Prostate gland (tissue), 2 donors: Measurements from ENCODE around the gene EHBP1L1. TPM values are rescaled to one million over a fixed set of nuclear protein-coding genes. Genes with fewer than 3 reads are reported as not detected.

Experiments
- DNase-seq: peaks from one replicate; pipeline ENCODE4 v3.0.0-alpha.2; 2019; ENCODE audit warnings: low spot score
- H3K27ac ChIP-seq, 2 donors: fragments of 200-600 bp; sonication (generic); 2 replicates each; pipeline ENCODE4 v1.5.1; 2017 to 2019
- H3K27me3 ChIP-seq: fragments of 200-600 bp; sonication (generic); replicated peaks from 2 replicates; pipeline ENCODE4 v1.5.1; 2019; ENCODE audit not compliant: insufficient read depth
- H3K36me3 ChIP-seq, 2 donors: fragments of 200-600 bp; sonication (generic); 1 replicate in 1 of 2; 2 replicates in 1 of 2; pipeline versions ENCODE4 v1.5.1 to v1.8.1; 2017 to 2019
- H3K4me1 ChIP-seq: fragments of 200-600 bp; sonication (generic); replicated peaks from 2 replicates; pipeline ENCODE4 v1.5.1; 2019
- H3K4me3 ChIP-seq, 2 donors: fragments of 200-600 bp; sonication (generic); 2 replicates each; pipeline ENCODE4 v1.5.1; 2017 to 2019
- H3K9me3 ChIP-seq: fragments of 200-600 bp; sonication (generic); 2 replicates; pipeline ENCODE4 v1.5.1; 2017
- CTCF ChIP-seq, 4 experiments: fragments of 200-600 bp in 2 of 4; fragments of 450-650 bp in 2 of 4; sonication (generic) in 2 of 4; IDR thresholded peaks; 1 replicate in 3 of 4; 2 replicates in 1 of 4; pipeline ENCODE4 v1.5.1; 2016 to 2019; ENCODE audit warnings: antibody characterized with exemption in 4 of 4, mild to moderate bottlenecking in 2 of 4, moderate library complexity in 2 of 4
- POLR2A ChIP-seq: fragments of 450-650 bp; IDR thresholded peaks from one replicate; pipeline ENCODE4 v1.6.1; 2016; ENCODE audit warnings: antibody characterized with exemption, mild to moderate bottlenecking
- POLR2AphosphoS5 ChIP-seq: sonication (generic); formaldehyde crosslinking; IDR thresholded peaks from one replicate; pipeline ENCODE4 v1.6.1; 2017; ENCODE audit warnings: antibody characterized with exemption
- WGBS: methylation state at CpG from one replicate; pipeline ENCODE4 v1.1.5; 2018; 5-methylcytosine and 5-hydroxymethylcytosine counted together
- intact Hi-C: fragments of 100-400 bp; cut with DNase I; formaldehyde crosslinking; loops from one replicate; pipeline ENCODE4 v1.14.2; 2022
- total RNA-seq, 2 donors: library from RNA; depleted of rRNA; stranded (reverse); fragments of >200 nt; gene quantifications; one replicate each; pipeline ENCODE4 v1.1.0, GENCODE V29; 2016

Gene EHBP1L1
- total RNA-seq, 2 donors from 2014 or later: 68.2 to 98.7 TPM

DNA sequence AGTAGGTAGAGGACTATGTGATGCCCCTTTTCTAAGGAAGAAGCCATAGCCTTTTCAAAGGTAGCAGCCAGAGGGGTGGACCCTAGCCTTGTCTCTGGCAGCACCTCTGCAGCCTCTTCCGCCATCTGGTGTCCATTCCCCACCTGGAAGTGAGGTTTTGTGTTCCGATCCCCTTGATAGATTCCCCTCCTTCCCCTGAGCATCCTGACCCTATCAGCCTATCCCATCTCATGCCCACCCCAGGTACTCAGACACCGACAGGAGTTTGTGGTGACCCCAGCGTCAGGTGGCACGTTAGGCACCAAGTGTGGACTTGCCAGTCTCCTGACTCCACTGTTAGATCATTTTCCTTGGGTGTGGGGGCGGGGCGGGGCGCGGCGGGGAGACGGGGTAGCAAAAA lies 3.9 kb upstream of the EHBP1L1 start:
- Histone ChIP-seq H3K9me3 (no peaks in the 10 kb centered on the region), H3K4me3 (peak overlapping the region; percentile 72 to 78), H3K36me3 (no peaks in the 10 kb centered on the region), H3K27me3 (no peaks in the 10 kb centered on the region), H3K27ac (peak overlapping the region; percentile 87 to 96), H3K4me1 (peaks cover 45% of the 10 kb centered on the region)
- intact Hi-C loops: loop anchor here (2.0 kb wide), 1 partner anchor 31 kb away; no protein-coding TSS in a partner anchor
- TF ChIP-seq POLR2A (no peak), POLR2AphosphoS5 (no peak), CTCF (IDR thresholded peaks at IDR 0.05) (peak in 3 of 4 experiments; percentile 24 to 58 (median 52))
- WGBS: 5% methylated on average over 11 of the region's 11 CpGs
- no peak for DNase-seq

- Histone ChIP-seq H3K9me3 (no peaks in the 10 kb centered on the region), H3K27ac (peak within 1 kb of the TSS; percentile 96), H3K4me1 (peaks cover 49% of the 10 kb centered on the region), H3K4me3 (peak within 1 kb of the TSS; percentile 72 to 78), H3K36me3 (no peaks in the 10 kb centered on the region), H3K27me3 (no peaks in the 10 kb centered on the region)
- WGBS: under 1% methylated on average over 57 of the region's 86 CpGs
- intact Hi-C loops: no loop called here
- DNase-seq: peak; percentile 89
- TF ChIP-seq POLR2A (peak; percentile 60), POLR2AphosphoS5 (peak; percentile 89), CTCF (IDR thresholded peaks at IDR 0.05) (no peak)
These were observed 3.3 kb upstream of the EHBP1L1 start, which contains the start of gene FAM89B for GRCh38 chr11:65572356-65573051. Gene FAM89B, plus strand, starts transcription at chr11:65572538. Its CDS starts 132 bp downstream, at chr11:65572670.

DNA sequence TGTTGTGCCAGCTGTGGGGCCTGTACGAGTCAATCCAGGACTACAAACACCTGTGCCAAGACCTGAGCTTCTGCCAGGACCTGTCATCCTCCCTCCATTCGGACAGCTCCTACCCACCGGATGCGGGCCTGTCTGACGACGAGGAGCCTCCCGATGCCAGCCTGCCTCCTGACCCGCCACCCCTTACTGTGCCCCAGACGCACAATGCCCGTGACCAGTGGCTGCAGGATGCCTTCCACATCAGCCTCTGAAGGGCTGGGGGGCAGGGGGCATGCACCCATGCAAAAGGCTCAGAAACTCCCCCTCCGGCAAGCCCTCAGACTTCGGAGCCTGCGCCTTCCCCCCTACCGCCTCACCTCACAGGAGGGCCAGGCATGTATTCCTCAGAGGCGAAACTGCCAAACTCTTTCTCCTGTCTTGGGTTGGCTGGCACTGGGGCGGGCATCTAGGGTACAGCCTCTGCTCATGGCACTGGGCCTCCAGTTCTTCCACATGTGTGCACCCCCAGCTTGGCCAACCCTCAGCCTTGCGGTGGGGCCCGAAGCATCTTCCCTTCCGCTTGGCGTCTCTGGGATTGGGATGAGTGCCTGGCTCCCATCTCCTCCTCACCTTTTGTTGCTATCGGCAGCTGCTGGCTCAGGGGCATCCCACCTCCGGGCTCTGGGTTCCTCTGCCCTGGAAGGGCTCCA lies 2.3 kb upstream of the EHBP1L1 start:
- H3K4me3 ChIP-seq: peak overlapping the region; percentile 74 to 78

GRCh38 chr11:65574109-65574810 lies 1.6 kb upstream of the EHBP1L1 start:
- Histone ChIP-seq H3K4me1 (peaks cover 34% of the 10 kb centered on the region), H3K36me3 (no peaks in the 10 kb centered on the region), H3K4me3 (peak overlapping the region; percentile 74 to 78), H3K9me3 (no peaks in the 10 kb centered on the region), H3K27me3 (no peaks in the 10 kb centered on the region), H3K27ac (peak overlapping the region; percentile 87 to 96)
- DNase-seq: peak; percentile 77
- TF ChIP-seq POLR2A (peak; percentile 15), CTCF (IDR thresholded peaks at IDR 0.05) (peak; percentile 96 to 100 (median 98)), POLR2AphosphoS5 (peak; percentile 68)
- intact Hi-C loops: no loop called here
- WGBS: 4% methylated on average over 33 of the region's 67 CpGs

More for the DNA sequence above, 2.3 kb upstream of the EHBP1L1 start:
- no peaks in the 10 kb centered on the region for H3K36me3 ChIP-seq
- H3K9me3 ChIP-seq: no peaks in the 10 kb centered on the region
- H3K27ac ChIP-seq: peak overlapping the region; percentile 87 to 96
- H3K27me3 ChIP-seq: no peaks in the 10 kb centered on the region
- no peak for DNase-seq
- TF ChIP-seq POLR2A (no peak), CTCF (IDR thresholded peaks at IDR 0.05) (no peak), POLR2AphosphoS5 (no peak)
- WGBS: 15% methylated on average over 22 of the region's 22 CpGs
- peaks cover 41% of the 10 kb centered on the region for H3K4me1 ChIP-seq
- intact Hi-C loops: no loop called here
